ENCODE results near the gene DOP1B. TPM values are rescaled to one million over a fixed set of nuclear protein-coding genes. Genes with fewer than 3 reads are reported as not detected.

Gene DOP1B
- total RNA-seq, 1 experiment from 2014 or later: 8.7 TPM

- H3K4me2 ChIP-seq (ENCODE audit: insufficient read depth, insufficient read length, low read length): no peak overlapping the region
- no peak overlapping the region for H4K8ac ChIP-seq (replicated peaks; ENCODE audit: insufficient read length, low read depth, low read length)
- Mint-ChIP-seq H3K36me3 (ENCODE audit: insufficient read depth in 1 of 3, low read depth in 3 of 3) (peaks cover 0 to 6% (median 5%) of the 10 kb centered on the region in 3 experiments; a peak in 2 of 7 replicates), H3K27me3 (ENCODE audit: low read depth) (no peaks in the 10 kb centered on the region), H3K9me3 (no peaks in the 10 kb centered on the region; a peak in 1 of 5 replicates), H3K27ac (no peak overlapping the region), H3K4me3 (no peak overlapping the region), H3K4me1 (no peaks in the 10 kb centered on the region)
- H3K27ac ChIP-seq (ENCODE audit: insufficient read length, low read depth, low read length): no peak overlapping the region
- H3K27me3 ChIP-seq (ENCODE audit: insufficient read depth, low read length): no peaks in the 10 kb centered on the region
- H3K23me2 ChIP-seq (ENCODE audit: insufficient read length, low read depth, low read length, poor library complexity, severe bottlenecking): peaks cover 2% of the 10 kb centered on the region
- H2BK15ac ChIP-seq (ENCODE audit: low read depth, low read length): no peak overlapping the region
- no peak overlapping the region for H3K9ac ChIP-seq (ENCODE audit: extremely low read depth, insufficient read length, low read length)
- no peak for DNase-seq
- H2AFZ ChIP-seq (ENCODE audit: low read length): no peak overlapping the region
- H3T11ph ChIP-seq (ENCODE audit: low read length): no peak overlapping the region
- no peak overlapping the region for H3K14ac ChIP-seq (ENCODE audit: insufficient read depth, low read length)
- no peak overlapping the region for H3K18ac ChIP-seq (ENCODE audit: insufficient read length, low read depth, low read length)
- no peak overlapping the region for H2BK5ac ChIP-seq (ENCODE audit: insufficient read length, low read length)
- no peak overlapping the region for H4K91ac ChIP-seq (ENCODE audit: insufficient read length, low read depth, low read length)
- no peak overlapping the region for H3K4ac ChIP-seq (ENCODE audit: low read depth, low read length)
- no peak overlapping the region for H2AK5ac ChIP-seq (ENCODE audit: insufficient read length, low read length)
- H3K79me1 ChIP-seq (ENCODE audit: insufficient read depth, low read depth, low read length, poor library complexity, severe bottlenecking): no peaks in the 10 kb centered on the region
- H4K20me1 ChIP-seq (ENCODE audit: control insufficient read depth, insufficient read depth, insufficient read length): no peaks in the 10 kb centered on the region
- H2BK12ac ChIP-seq (ENCODE audit: insufficient read length, low read depth, low read length): no peak overlapping the region
- H3K4me1 ChIP-seq (ENCODE audit: insufficient read depth, low read length): no peaks in the 10 kb centered on the region
- H2BK20ac ChIP-seq (ENCODE audit: low read depth, low read length, poor library complexity, severe bottlenecking): no peak overlapping the region
- no peaks in the 10 kb centered on the region for H3K79me2 ChIP-seq (ENCODE audit: insufficient read depth, low read length)
- H3K9me3 ChIP-seq (ENCODE audit: control insufficient read depth, low read depth, low read length): no peaks in the 10 kb centered on the region
- no peak overlapping the region for H3K23ac ChIP-seq (ENCODE audit: insufficient read length, low read depth, low read length)
- no peak overlapping the region for H4K5ac ChIP-seq (ENCODE audit: insufficient read length, low read depth, low read length)
- no peak overlapping the region for H2BK120ac ChIP-seq (ENCODE audit: low read depth, low read length, poor library complexity, severe bottlenecking)
- TF ChIP-seq CTCF (conservative IDR thresholded peaks at IDR 0.05): no peak
- no peak overlapping the region for H3K56ac ChIP-seq (ENCODE audit: insufficient read length, low read depth, low read length)
Measured at GRCh38 chr21:36179145-36179544, 22.5 kb downstream of the DOP1B start.
